ENCODE results near the gene RAB3A.

Gene RAB3A

GRCh38 chr19:18172331-18173053 lies 31.4 kb downstream of the RAB3A start:
- Histone ChIP-seq H2AK5ac (ENCODE audit: low read length, severe bottlenecking) (no peak overlapping the region), H3K23ac (ENCODE audit: low read length in 2 of 2) (no peak overlapping the region), H3K9me3 (ENCODE audit: control insufficient read depth, low read length) (no peaks in the 10 kb centered on the region), H3K79me1 (replicated peaks; ENCODE audit: low read length, poor library complexity, severe bottlenecking) (peaks cover 3% of the 10 kb centered on the region), H4K91ac (ENCODE audit: low read length) (no peak overlapping the region), H2BK5ac (ENCODE audit: low read depth, low read length, poor library complexity, severe bottlenecking) (no peak overlapping the region), H3K4me2 (ENCODE audit: low read length, poor library complexity, severe bottlenecking) (no peak overlapping the region), H4K8ac (ENCODE audit: low read length) (no peak overlapping the region), H3K9ac (ENCODE audit: low read length) (peak overlapping the region; percentile 87), H2BK15ac (ENCODE audit: low read depth, poor library complexity, severe bottlenecking) (peak overlapping the region; percentile 44), H2BK12ac (ENCODE audit: low read length in 2 of 2) (no peak overlapping the region), H3K27ac (ENCODE audit: low read length, poor library complexity, severe bottlenecking) (no peak overlapping the region), H3K14ac (ENCODE audit: low read length in 2 of 2) (no peak overlapping the region), H3K18ac (ENCODE audit: low read depth in 1 of 2, low read length in 2 of 2) (peak overlapping the region in 1 of 2 experiments; percentile 94), H2AFZ (ENCODE audit: low read depth, low read length) (no peak overlapping the region), H2BK120ac (ENCODE audit: low read depth, low read length) (no peak overlapping the region), H3K4ac (ENCODE audit: low read depth in 1 of 2, low read length in 2 of 2) (no peak overlapping the region), H3K4me1 (ENCODE audit: control insufficient read depth, insufficient read depth, low read depth, low read length) (peaks cover 16% of the 10 kb centered on the region), H3K27me3 (ENCODE audit: control insufficient read depth in 1 of 2, insufficient read depth in 1 of 2, low read length in 2 of 2) (peaks cover 0 to 7% of the 10 kb centered on the region in 2 experiments), H3K36me3 (ENCODE audit: control insufficient read depth in 1 of 2, insufficient read depth in 2 of 2, low read depth in 1 of 2, low read length in 2 of 2) (peaks cover 32 to 47% of the 10 kb centered on the region in 2 experiments), H3K4me3 (ENCODE audit: insufficient read depth in 1 of 2, low read depth in 1 of 2, low read length in 2 of 2) (no peak overlapping the region)
- 92% methylated on average over 7 of the region's 7 CpGs for WGBS
- DNase-seq = no peak

- 92% methylated on average over 8 of the region's 8 CpGs for WGBS
- no peak overlapping the region for H3K23ac ChIP-seq (ENCODE audit: low read length in 2 of 2)
These were observed 32.1 kb downstream of the RAB3A start for GRCh38 chr19:18171605-18172327.

GRCh38 chr19:18170714-18171255 lies 33.1 kb downstream of the RAB3A start:
- Histone ChIP-seq H3K23ac (ENCODE audit: low read length in 2 of 2) (no peak overlapping the region), H2BK12ac (ENCODE audit: low read length in 2 of 2) (no peak overlapping the region), H3K9ac (ENCODE audit: low read length) (no peak overlapping the region), H3K4me3 (ENCODE audit: insufficient read depth in 1 of 2, low read depth in 1 of 2, low read length in 2 of 2) (no peak overlapping the region), H3K4me2 (ENCODE audit: low read length, poor library complexity, severe bottlenecking) (no peak overlapping the region), H4K8ac (ENCODE audit: low read length) (no peak overlapping the region), H2BK5ac (ENCODE audit: low read depth, low read length, poor library complexity, severe bottlenecking) (no peak overlapping the region), H3K4me1 (ENCODE audit: control insufficient read depth, insufficient read depth, low read depth, low read length) (peaks cover 16% of the 10 kb centered on the region), H2AK5ac (ENCODE audit: low read length, severe bottlenecking) (no peak overlapping the region), H2AFZ (ENCODE audit: low read depth, low read length) (no peak overlapping the region), H3K79me1 (replicated peaks; ENCODE audit: low read length, poor library complexity, severe bottlenecking) (peaks cover 5% of the 10 kb centered on the region), H3K27ac (ENCODE audit: low read length, poor library complexity, severe bottlenecking) (no peak overlapping the region), H3K14ac (ENCODE audit: low read length in 2 of 2) (no peak overlapping the region), H3K4ac (ENCODE audit: low read depth in 1 of 2, low read length in 2 of 2) (no peak overlapping the region), H3K27me3 (ENCODE audit: control insufficient read depth in 1 of 2, insufficient read depth in 1 of 2, low read length in 2 of 2) (peaks cover 0 to 7% of the 10 kb centered on the region in 2 experiments), H3K18ac (ENCODE audit: low read depth in 1 of 2, low read length in 2 of 2) (no peak overlapping the region), H3K9me3 (ENCODE audit: control insufficient read depth, low read length) (no peaks in the 10 kb centered on the region), H2BK120ac (ENCODE audit: low read depth, low read length) (no peak overlapping the region), H2BK15ac (ENCODE audit: low read depth, poor library complexity, severe bottlenecking) (peak overlapping the region; percentile 12), H3K36me3 (ENCODE audit: control insufficient read depth in 1 of 2, insufficient read depth in 2 of 2, low read depth in 1 of 2, low read length in 2 of 2) (peaks cover 34 to 62% of the 10 kb centered on the region in 2 experiments), H4K91ac (ENCODE audit: low read length) (no peak overlapping the region)
- WGBS = 85% methylated on average over 16 of the region's 16 CpGs
- no peak for DNase-seq

More at GRCh38 chr19:18171605-18172327, 32.1 kb downstream of the RAB3A start:
- H3K27ac ChIP-seq (ENCODE audit: low read length, poor library complexity, severe bottlenecking) = no peak overlapping the region
- H2BK120ac ChIP-seq (ENCODE audit: low read depth, low read length) = no peak overlapping the region
- H2AK5ac ChIP-seq (ENCODE audit: low read length, severe bottlenecking) = no peak overlapping the region
- no peak overlapping the region for H3K9ac ChIP-seq (ENCODE audit: low read length)
- H3K79me1 ChIP-seq (replicated peaks; ENCODE audit: low read length, poor library complexity, severe bottlenecking) = peaks cover 5% of the 10 kb centered on the region
- peaks cover 16% of the 10 kb centered on the region for H3K4me1 ChIP-seq (ENCODE audit: control insufficient read depth, insufficient read depth, low read depth, low read length)
- peak overlapping the region in 1 of 2 experiments; percentile 15 for H2BK12ac ChIP-seq (ENCODE audit: low read length in 2 of 2)
- no peak overlapping the region for H3K4me3 ChIP-seq (ENCODE audit: insufficient read depth in 1 of 2, low read depth in 1 of 2, low read length in 2 of 2)
- H4K91ac ChIP-seq (ENCODE audit: low read length) = no peak overlapping the region
- H3K36me3 ChIP-seq (ENCODE audit: control insufficient read depth in 1 of 2, insufficient read depth in 2 of 2, low read depth in 1 of 2, low read length in 2 of 2) = peaks cover 33 to 54% of the 10 kb centered on the region in 2 experiments
- H3K27me3 ChIP-seq (ENCODE audit: control insufficient read depth in 1 of 2, insufficient read depth in 1 of 2, low read length in 2 of 2) = peaks cover 0 to 7% of the 10 kb centered on the region in 2 experiments
- no peak overlapping the region for H3K18ac ChIP-seq (ENCODE audit: low read depth in 1 of 2, low read length in 2 of 2)
- no peak overlapping the region for H3K4me2 ChIP-seq (ENCODE audit: low read length, poor library complexity, severe bottlenecking)
- no peak overlapping the region for H3K14ac ChIP-seq (ENCODE audit: low read length in 2 of 2)
- DNase-seq = no peak
- no peak overlapping the region for H2BK15ac ChIP-seq (ENCODE audit: low read depth, poor library complexity, severe bottlenecking)
- H4K8ac ChIP-seq (ENCODE audit: low read length) = no peak overlapping the region
- no peak overlapping the region for H3K4ac ChIP-seq (ENCODE audit: low read depth in 1 of 2, low read length in 2 of 2)
- H2BK5ac ChIP-seq (ENCODE audit: low read depth, low read length, poor library complexity, severe bottlenecking) = no peak overlapping the region
- H2AFZ ChIP-seq (ENCODE audit: low read depth, low read length) = no peak overlapping the region
- H3K9me3 ChIP-seq (ENCODE audit: control insufficient read depth, low read length) = no peaks in the 10 kb centered on the region
